Effector memory CD8-positive, alpha-beta T cell (primary cell): ENCODE results near the gene MAP2K7.
A peak's percentile ranks its signal among the peaks of the same experiment; 100 is the strongest.

Experiments used
- ATAC-seq: fragments of 150-1000 bp; cut with Tn5 transposase; replicated peaks from 2 replicates; pipeline ENCODE4 v1.10.0; 2021; ENCODE audit warnings: mild to moderate bottlenecking, moderate library complexity
- DNase-seq, 3 experiments: peaks; one replicate each; pipeline ENCODE4 v3.0.0; 2021
- H3K27ac Mint-ChIP-seq, 2 donors: one replicate each; pipeline ENCODE4 v1.8.0; 2022; ENCODE audit warnings: mild to moderate bottlenecking in 2 of 2, mixed read lengths in 2 of 2, moderate library complexity in 2 of 2
- H3K27me3 Mint-ChIP-seq, 2 donors: one replicate each; pipeline ENCODE4 v1.8.0; 2022; ENCODE audit warnings: mixed read lengths in 2 of 2
- H3K36me3 Mint-ChIP-seq: one replicate; pipeline ENCODE4 v1.8.0; 2022; ENCODE audit warnings: mild to moderate bottlenecking, moderate library complexity, mixed read lengths; ENCODE audit not compliant: insufficient read depth
- H3K4me1 Mint-ChIP-seq, 2 donors: one replicate each; pipeline ENCODE4 v1.8.0; 2022; ENCODE audit warnings: low read depth in 2 of 2, mixed read lengths in 2 of 2
- H3K4me3 Mint-ChIP-seq, 2 donors: one replicate each; pipeline ENCODE4 v1.8.0; 2022; ENCODE audit warnings: mild to moderate bottlenecking in 2 of 2, mixed read lengths in 2 of 2, moderate library complexity in 2 of 2
- H3K9me3 Mint-ChIP-seq, 2 donors: one replicate each; pipeline ENCODE4 v1.8.0; 2022; ENCODE audit warnings: mixed read lengths in 2 of 2

Gene MAP2K7

GRCh38 chr19:7918615-7919421 is 15.1 kb downstream of the MAP2K7 start:
- Mint-ChIP-seq H3K27me3 (peaks cover 5 to 36% of the 10 kb centered on the region in 2 donors), H3K9me3 (no peaks in the 10 kb centered on the region), H3K36me3 (peaks cover 53% of the 10 kb centered on the region)

GRCh38 chr19:7919610-7920518 is 16.2 kb downstream of the MAP2K7 start, which contains the start of gene SNAPC2:
SNAPC2 (plus strand) TSS chr19:7920338; CDS start chr19:7920367, 29 bp downstream.
- peak; percentile 95 to 97 (median 97) for DNase-seq
- Mint-ChIP-seq H3K9me3 (no peaks in the 10 kb centered on the region), H3K4me1 (peaks cover 33 to 35% of the 10 kb centered on the region in 2 donors), H3K27ac (peak within 1 kb of the TSS; percentile 29 to 81), H3K27me3 (peaks cover 5 to 30% of the 10 kb centered on the region in 2 donors), H3K36me3 (peaks cover 50% of the 10 kb centered on the region), H3K4me3 (peak within 1 kb of the TSS; percentile 67 to 85)
- ATAC-seq: peak; percentile 65

More at GRCh38 chr19:7918615-7919421, 15.1 kb downstream of the MAP2K7 start:
- peaks cover 31 to 35% of the 10 kb centered on the region in 2 donors for H3K4me1 Mint-ChIP-seq
- no peak for DNase-seq
- ATAC-seq: no peak
- peak overlapping the region in 1 of 2 donors; percentile 29 for H3K27ac Mint-ChIP-seq
- peak overlapping the region; percentile 72 to 85 for H3K4me3 Mint-ChIP-seq

GRCh38 chr19:7920519-7921301 is 17.0 kb downstream of the MAP2K7 start:
- H3K4me3 Mint-ChIP-seq: peak overlapping the region; percentile 67 to 85
- peak; percentile 57 for ATAC-seq
- DNase-seq: peak; percentile 96 to 98 (median 96)
- no peaks in the 10 kb centered on the region for H3K9me3 Mint-ChIP-seq
- H3K27ac Mint-ChIP-seq: peak overlapping the region; percentile 29 to 81
- peaks cover under 1 to 21% of the 10 kb centered on the region in 2 donors for H3K27me3 Mint-ChIP-seq
- peaks cover 41% of the 10 kb centered on the region for H3K36me3 Mint-ChIP-seq
- H3K4me1 Mint-ChIP-seq: peaks cover 30 to 39% of the 10 kb centered on the region in 2 donors

GRCh38 chr19:7921302-7921966 is 17.8 kb downstream of the MAP2K7 start:
- Mint-ChIP-seq H3K4me3 (peak overlapping the region; percentile 67 to 85), H3K27ac (peak overlapping the region; percentile 29 to 81), H3K9me3 (no peaks in the 10 kb centered on the region), H3K4me1 (peaks cover 28 to 39% of the 10 kb centered on the region in 2 donors), H3K27me3 (peaks cover 0 to 19% of the 10 kb centered on the region in 2 donors), H3K36me3 (peaks cover 39% of the 10 kb centered on the region)
- no peak for DNase-seq
- no peak for ATAC-seq

- Mint-ChIP-seq H3K4me3 (peak overlapping the region; percentile 40 to 67), H3K27ac (peak overlapping the region in 1 of 2 donors; percentile 61), H3K27me3 (peaks cover 0 to 19% of the 10 kb centered on the region in 2 donors), H3K4me1 (peaks cover 26 to 34% of the 10 kb centered on the region in 2 donors), H3K9me3 (no peaks in the 10 kb centered on the region), H3K36me3 (peaks cover 34% of the 10 kb centered on the region)
- no peak for DNase-seq
- no peak for ATAC-seq
These were observed 18.5 kb downstream of the MAP2K7 start for GRCh38 chr19:7921967-7922835.

- peaks cover 0 to 15% of the 10 kb centered on the region in 2 donors for H3K27me3 Mint-ChIP-seq
- H3K36me3 Mint-ChIP-seq: peaks cover 36% of the 10 kb centered on the region
- DNase-seq (no peak), ATAC-seq (no peak)
- peaks cover 26 to 33% of the 10 kb centered on the region in 2 donors for H3K4me1 Mint-ChIP-seq
- peak overlapping the region in 1 of 2 donors; percentile 61 for H3K27ac Mint-ChIP-seq
- no peaks in the 10 kb centered on the region for H3K9me3 Mint-ChIP-seq
- H3K4me3 Mint-ChIP-seq: peak overlapping the region in 1 of 2 donors; percentile 49
These were observed 19.1 kb downstream of the MAP2K7 start for GRCh38 chr19:7922836-7923195.

- DNase-seq (no peak), ATAC-seq (no peak)
- H3K27me3 Mint-ChIP-seq: peaks cover 0 to 10% of the 10 kb centered on the region in 2 donors
- peak overlapping the region in 1 of 2 donors; percentile 49 for H3K4me3 Mint-ChIP-seq
- H3K9me3 Mint-ChIP-seq: no peaks in the 10 kb centered on the region
- H3K27ac Mint-ChIP-seq: peak overlapping the region in 1 of 2 donors; percentile 61
- H3K36me3 Mint-ChIP-seq: peaks cover 42% of the 10 kb centered on the region
- peaks cover 24 to 30% of the 10 kb centered on the region in 2 donors for H3K4me1 Mint-ChIP-seq
These were observed 19.9 kb downstream of the MAP2K7 start for GRCh38 chr19:7923295-7924191.

GRCh38 chr19:7924241-7924640 is 20.6 kb downstream of the MAP2K7 start:
- DNase-seq (no peak), ATAC-seq (no peak)
- H3K9me3 Mint-ChIP-seq: no peaks in the 10 kb centered on the region
- H3K4me1 Mint-ChIP-seq: peaks cover 25 to 36% of the 10 kb centered on the region in 2 donors
- H3K27ac Mint-ChIP-seq: peak overlapping the region in 1 of 2 donors; percentile 59
- H3K4me3 Mint-ChIP-seq: peak overlapping the region; percentile 67 to 72
- H3K36me3 Mint-ChIP-seq: peaks cover 46% of the 10 kb centered on the region
- peaks cover 0 to 9% of the 10 kb centered on the region in 2 donors for H3K27me3 Mint-ChIP-seq

GRCh38 chr19:7924651-7925170 is 21.0 kb downstream of the MAP2K7 start:
- DNase-seq: no peak
- H3K27ac Mint-ChIP-seq: peak overlapping the region in 1 of 2 donors; percentile 59
- H3K4me1 Mint-ChIP-seq: peaks cover 28 to 38% of the 10 kb centered on the region in 2 donors
- peak overlapping the region; percentile 72 to 77 for H3K4me3 Mint-ChIP-seq
- no peak for ATAC-seq
- peaks cover 49% of the 10 kb centered on the region for H3K36me3 Mint-ChIP-seq
- H3K27me3 Mint-ChIP-seq: peaks cover 0 to 4% of the 10 kb centered on the region in 2 donors
- no peaks in the 10 kb centered on the region for H3K9me3 Mint-ChIP-seq

GRCh38 chr19:7925171-7925851 is 21.6 kb downstream of the MAP2K7 start:
- DNase-seq (peak; percentile 76 to 77 (median 76)), ATAC-seq (peak; percentile 29)
- H3K36me3 Mint-ChIP-seq: peaks cover 49% of the 10 kb centered on the region
- H3K4me3 Mint-ChIP-seq: peak overlapping the region; percentile 71 to 77
- H3K27ac Mint-ChIP-seq: peak overlapping the region in 1 of 2 donors; percentile 59
- no peaks in the 10 kb centered on the region for H3K27me3 Mint-ChIP-seq
- no peaks in the 10 kb centered on the region for H3K9me3 Mint-ChIP-seq
- peaks cover 24 to 34% of the 10 kb centered on the region in 2 donors for H3K4me1 Mint-ChIP-seq
